GM08714 (cell line): ENCODE results near the gene HOXB3.

Experiments used
- H3K4me3 ChIP-seq: fragments of 200-500 bp; sonication (Bioruptor generic); 2 replicates; pipeline ENCODE4 v1.5.1; 2014; ENCODE audit warnings: mild to moderate bottlenecking, low read length, inconsistent platforms
- ZNF274 ChIP-seq: IDR thresholded peaks from 2 replicates; pipeline ENCODE4 v1.6.1; 2012; ENCODE audit warnings: mild to moderate bottlenecking, low read depth, low read length

HOXB3 gene

DNA sequence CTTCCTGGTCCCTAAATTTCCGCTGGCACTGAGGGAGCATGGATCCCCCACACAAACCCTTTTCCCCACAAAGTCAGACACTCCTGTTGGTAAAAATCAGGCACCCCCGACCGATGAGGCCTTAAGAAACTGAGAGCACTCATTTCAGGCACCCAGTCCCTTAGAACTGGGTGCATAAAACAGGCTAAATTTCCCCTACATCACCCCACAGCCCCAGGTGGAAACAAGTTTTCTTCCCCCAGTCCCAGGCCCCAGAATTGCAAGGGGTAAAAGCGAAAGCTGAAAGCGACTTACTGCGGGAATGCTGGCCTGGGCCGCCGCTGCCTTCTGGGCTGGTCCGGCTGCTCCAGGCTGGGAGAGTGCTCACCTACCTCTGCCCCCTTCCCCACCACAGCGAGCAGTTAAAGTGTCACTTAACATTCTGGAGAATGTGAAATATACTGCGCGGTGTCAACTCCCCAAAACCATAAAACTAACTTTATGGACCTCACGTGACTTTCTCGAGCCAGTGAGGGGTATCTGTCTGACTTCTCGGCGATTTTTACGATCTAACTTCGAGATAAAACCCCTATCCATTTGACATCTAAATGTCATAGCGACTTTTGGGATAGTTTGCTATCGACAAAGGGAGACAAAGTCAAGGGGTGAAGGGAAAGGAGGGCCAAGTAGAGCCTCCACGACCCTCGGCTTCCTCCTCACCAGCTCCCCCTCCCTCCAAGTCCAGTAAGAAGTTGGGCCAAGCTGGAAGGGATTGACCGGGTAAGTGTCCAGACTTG, at the start of gene HOXB3:
TSS of gene HOXB3 (minus strand) at position 411 of the 776 bp plus-strand sequence. CDS start 37,767 bp downstream, outside the sequence.
- no peak for TF ChIP-seq ZNF274
- peak within 1 kb of the TSS; percentile 8 for H3K4me3 ChIP-seq

GRCh38 chr17:48639136-48639535, 49.1 kb upstream of the HOXB3 start:
- no peak overlapping the region for H3K4me3 ChIP-seq
- no peak for TF ChIP-seq ZNF274

DNA sequence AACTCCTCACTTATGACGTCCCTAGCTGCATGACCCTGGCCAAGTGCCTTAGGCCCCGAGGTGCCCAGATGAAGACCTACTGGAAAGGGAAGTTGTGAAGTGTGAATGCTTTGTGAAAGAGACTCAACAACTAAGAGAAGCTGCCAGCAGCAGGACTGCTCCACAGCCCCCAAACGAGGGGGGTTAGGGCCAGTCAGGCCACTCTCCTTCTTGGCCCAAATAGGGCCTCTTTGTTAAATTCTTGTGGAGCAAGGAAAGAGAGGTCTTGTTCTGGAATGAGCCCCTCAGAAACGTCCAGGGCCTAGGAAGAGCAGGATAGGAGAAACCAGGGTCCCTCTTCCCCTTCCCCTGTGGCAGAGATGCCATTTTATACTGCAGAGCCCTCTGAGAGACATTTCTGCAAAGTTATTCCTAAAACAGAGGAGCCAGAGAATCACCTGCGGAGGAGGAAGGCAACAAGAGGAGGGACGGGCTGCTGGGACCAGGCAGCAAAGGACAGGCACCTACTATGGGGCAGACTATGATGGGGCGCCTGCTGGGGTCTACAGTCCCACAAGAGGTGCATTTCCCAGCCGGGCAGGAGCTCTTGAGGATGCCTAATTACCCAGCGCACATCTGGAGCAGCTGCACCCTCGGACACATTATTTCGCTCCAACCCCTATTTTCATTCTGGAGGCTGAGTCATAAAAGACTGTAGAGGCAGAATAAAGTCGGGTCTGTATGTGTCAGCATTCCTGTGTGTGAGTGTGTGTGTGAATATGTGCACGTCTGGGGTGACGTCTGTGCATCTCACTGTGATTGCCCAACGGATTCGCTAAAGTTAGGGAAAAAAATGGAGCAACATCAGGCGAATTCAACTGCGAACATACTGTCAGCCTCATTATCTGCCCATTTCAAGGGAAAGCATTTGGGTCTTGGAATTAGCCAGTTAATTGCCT, 47.6 kb upstream of the HOXB3 start:
- TF ChIP-seq ZNF274 = no peak
- no peak overlapping the region for H3K4me3 ChIP-seq

DNA sequence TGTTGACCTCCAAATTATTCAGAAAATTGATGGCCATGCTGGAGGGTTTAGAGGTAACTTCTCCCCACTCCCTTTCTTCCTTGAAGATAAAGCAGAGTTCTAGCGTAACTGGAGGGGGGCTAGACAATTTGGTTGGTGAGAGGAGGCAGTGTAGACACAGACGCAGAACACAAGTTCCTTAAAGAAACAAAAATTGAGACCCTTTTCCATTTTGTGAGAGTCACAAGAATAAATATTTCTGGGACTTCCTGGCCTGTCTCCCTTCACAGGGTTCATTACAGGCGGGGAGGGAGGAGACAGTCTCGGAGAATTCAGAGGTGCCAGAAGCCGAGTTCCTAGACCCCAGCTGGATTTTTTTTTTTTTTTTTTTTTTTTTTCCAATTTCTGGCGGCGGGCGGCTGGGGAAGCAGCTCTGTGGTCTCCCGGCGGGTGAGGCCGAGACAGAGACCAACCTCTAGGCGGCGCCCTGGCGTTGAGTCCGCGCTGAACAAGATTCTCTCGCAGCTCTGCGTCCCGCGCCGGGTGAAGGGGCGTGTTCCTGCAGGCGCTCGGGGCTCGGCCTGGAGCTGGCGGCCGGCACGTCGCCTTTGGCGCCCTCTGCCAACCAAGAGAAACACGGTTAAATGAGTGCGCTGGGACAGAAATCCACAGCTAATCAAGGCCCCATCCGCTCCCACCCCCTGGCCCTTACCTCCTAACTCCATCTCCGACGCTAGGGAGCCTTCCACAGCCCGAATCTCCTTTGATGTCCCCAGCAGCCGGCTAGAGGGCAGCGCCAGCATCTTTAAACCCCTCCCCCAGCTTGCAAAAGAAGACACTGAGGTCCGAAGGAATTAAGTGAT, 46.4 kb upstream of the HOXB3 start:
- TF ChIP-seq ZNF274 = no peak
- H3K4me3 ChIP-seq = no peak overlapping the region

DNA sequence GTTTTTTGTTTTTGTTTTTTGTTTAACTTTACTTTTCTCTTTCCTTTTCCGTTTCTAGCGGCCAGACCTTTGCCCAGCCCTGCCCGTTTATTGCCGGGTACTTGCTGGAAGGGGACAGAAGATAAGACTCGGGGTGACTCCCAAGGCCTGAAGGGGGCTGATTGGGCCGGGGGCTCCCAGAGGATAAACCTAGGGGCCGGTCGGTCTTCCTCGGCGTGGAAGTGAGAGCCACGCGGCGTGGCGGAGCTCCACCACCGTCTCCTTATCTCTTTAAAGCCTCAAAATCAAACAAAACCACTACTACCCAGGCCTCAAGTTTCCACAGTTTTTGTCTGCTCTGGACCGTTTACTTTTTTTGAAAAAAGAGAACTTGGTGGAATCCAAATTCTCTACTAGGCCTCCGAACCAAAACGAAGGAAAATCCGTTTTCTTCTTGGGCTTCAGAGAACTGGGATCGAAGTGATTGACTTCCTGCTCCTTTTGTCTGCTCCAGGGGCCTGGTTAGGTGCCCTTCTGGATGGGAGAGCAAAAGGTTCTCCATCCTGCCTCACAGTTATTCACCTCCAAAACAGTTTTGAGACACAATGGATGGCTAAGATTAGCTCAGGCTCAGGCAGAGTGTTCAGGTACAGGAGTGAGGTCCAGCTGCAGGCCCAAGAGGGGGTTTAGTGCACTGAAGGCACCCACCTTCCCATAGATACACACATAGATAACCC, 44.6 kb upstream of the HOXB3 start:
- H3K4me3 ChIP-seq = no peak overlapping the region
- TF ChIP-seq ZNF274 = no peak

DNA sequence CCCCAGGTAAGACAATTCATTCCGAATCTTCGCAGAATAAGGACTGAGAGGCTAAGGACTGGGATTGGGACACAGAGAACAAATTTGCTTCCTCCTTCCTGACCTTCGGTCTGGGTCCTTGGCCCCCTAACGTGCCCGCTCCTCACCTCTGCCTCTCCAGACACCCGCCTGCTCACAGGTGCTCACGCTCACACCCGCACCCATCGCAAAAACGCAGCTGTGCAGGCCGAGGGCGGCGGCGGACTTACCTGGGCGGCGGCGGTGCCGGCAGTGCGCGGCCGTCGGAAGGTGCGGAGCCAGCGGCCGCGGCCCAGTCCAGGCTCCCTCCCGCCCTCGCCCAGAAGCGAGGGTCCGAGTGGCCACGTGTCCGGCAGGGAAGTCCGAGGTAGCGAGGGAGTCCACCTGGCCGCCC, 43.2 kb upstream of the HOXB3 start:
- TF ChIP-seq ZNF274 = no peak
- H3K4me3 ChIP-seq = no peak overlapping the region

DNA sequence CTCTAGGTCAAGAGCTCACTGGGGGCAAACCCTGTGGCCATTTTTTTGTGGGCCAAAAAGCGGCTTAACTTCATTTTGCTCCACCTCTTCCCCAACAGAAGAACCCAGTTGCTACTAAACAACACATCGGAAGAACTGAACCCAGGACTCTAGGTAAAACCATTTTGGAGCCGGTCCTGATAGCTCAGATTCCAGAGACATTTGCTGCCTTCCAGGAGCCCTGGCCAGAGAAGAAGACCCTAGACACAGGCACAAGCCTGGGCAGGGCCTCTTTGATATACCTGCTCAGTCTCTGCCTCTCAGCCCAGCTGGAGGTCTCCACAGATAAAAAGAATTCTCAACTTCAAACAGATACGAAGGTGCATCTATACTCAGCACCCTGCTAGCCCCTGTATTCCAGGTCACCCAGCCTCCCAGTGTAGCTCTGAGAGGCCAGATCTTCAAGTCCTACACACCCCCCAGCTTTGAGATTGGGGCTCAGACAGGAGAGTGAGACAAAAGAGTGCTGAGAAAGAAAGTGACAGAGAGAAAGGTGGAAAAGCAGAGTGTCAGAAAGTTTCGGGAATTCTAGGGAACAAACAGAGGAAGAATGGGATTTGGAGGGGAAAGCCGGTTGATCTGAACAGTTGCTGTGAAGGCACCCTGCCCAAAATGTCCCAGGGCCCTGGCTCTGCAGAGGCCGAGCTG, 42.7 kb upstream of the HOXB3 start:
- H3K4me3 ChIP-seq = no peak overlapping the region
- TF ChIP-seq ZNF274 = no peak

DNA sequence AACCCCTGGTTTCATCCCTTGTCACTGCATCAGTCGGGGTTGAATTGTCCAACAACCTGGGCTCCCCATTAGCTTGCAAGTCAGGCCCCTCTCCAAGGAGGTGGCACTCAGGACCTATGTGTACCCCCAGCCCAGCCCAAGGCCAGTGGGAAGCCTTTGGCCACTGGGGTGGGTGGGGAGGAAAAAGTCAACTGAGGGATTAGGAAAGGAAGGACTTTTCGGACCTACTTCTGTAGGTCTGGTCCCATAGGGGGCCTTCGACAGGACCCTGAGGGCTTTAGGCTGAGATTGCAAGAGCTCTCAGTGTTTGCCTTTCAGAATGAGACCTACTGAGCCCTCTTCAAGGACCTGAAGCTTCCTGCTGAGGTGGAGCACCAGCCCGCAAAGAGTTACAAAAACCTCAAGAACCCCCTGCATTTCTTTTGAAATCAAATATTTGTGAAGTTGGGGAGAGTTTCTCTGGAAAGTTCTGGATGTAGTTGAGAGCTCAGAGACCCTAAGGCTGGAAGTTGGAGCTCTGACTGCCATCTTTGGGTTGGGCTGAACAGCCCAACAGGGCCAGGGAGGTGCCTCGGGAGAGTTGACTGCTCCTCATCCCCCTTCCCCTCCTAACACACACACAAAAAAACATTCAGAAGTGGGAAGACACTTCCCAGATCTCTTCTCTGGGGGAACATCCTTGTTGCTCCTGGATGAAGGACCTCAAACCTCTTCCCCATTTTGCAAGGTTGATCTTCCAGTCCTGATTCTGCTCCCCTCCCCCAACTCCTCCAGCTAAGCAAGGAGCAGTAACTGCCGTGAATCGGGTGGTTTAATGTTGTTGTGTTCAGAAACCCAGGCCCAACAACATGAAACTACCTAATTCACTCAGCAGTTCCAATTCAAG, 41.9 kb upstream of the HOXB3 start:
- TF ChIP-seq ZNF274 = no peak
- no peak overlapping the region for H3K4me3 ChIP-seq

GRCh38 chr17:48630925-48631692, 41.1 kb upstream of the HOXB3 start:
- no peak for TF ChIP-seq ZNF274
- H3K4me3 ChIP-seq = no peak overlapping the region

GRCh38 chr17:48630009-48630924, 40.2 kb upstream of the HOXB3 start:
- H3K4me3 ChIP-seq = no peak overlapping the region
- no peak for TF ChIP-seq ZNF274

DNA sequence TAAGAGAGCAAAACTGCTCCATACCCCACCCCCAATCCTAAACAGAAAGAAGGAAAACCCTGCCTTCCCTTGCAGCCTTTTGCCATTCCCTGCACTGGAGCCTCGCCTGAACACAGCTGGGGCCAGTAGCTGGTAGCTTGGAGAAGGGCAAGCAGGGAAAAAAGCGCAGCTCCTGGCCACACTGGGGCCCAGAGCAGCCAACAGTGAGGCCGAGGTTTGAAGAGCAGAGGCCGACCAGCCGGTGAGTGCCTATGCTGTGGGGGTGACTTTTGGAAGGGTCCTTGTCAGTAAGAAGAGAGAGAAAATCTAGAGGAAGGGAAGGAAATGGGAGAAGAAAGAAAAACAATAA, 39.3 kb upstream of the HOXB3 start:
- no peak overlapping the region for H3K4me3 ChIP-seq
- TF ChIP-seq ZNF274 = no peak
